ENCODE data around the gene NTRK2. TPM values are rescaled to one million over a fixed set of nuclear protein-coding genes. Genes with fewer than 3 reads are reported as not detected.

NTRK2 gene
- total RNA-seq, 1 donor from 2014 or later: 8.2 TPM

- intact Hi-C loops (cut with DNase I): no loop called here
- no peak for DNase-seq (ENCODE audit: missing footprints)
- no peak for ATAC-seq
These were observed 159.9 kb downstream of the NTRK2 start for GRCh38 chr9:84829471-84829870.

DNA sequence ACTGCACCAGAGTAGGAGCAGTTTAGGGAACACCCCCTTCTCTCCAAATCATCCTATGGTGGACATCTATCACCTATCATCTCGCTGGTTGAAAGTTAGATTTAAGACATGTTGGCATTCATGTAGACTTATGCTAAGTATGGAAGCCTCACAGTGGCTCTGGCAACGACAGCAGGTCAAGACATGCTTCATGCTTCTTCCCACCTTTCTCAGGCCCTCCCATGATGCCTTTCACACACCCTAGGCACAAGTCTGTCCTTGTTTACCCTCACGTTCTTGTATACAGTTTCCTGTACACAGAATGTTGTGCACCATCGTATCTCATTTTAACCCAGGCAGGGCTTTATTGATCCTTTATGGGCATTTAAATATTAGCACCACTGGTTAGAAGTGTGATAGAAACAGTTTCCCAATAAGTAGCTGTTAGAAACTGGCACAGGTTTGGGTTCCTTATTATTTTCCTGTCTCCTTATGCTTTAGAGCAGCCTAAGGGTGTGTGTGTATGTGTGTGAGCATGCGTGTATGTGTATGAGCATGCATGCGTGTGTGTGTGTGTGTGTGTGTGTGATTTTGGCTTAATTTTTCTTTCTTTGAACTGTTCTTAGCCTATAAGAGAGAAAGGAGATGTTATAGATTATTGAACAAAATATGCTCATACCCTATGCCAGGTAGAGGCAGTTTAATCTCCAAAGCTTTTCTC, 160.6 kb downstream of the NTRK2 start:
- intact Hi-C loops (cut with DNase I): no loop called here
- no peak for DNase-seq (ENCODE audit: missing footprints)
- ATAC-seq: no peak

DNA sequence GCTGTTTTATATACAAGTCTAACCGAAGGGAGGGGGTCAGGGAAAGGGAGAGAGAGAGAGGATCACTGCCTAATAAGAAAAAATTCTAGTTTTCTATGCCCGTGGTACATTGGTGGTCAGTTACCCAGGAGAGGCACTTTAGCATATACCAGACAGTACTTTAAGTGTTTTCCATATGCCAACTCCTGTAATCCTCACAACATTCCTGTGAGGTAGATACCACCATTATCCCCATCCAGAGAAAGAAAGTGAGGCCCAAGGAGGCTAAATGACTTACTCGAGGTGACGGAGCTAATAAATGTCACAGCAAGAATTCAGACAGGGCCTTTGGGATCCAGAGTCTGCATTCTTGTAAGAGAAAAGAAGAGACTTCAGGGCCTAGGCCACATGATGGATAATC, 161.8 kb downstream of the NTRK2 start:
- ATAC-seq (no peak), DNase-seq (ENCODE audit: missing footprints) (no peak)
- intact Hi-C loops (cut with DNase I): no loop called here

DNA sequence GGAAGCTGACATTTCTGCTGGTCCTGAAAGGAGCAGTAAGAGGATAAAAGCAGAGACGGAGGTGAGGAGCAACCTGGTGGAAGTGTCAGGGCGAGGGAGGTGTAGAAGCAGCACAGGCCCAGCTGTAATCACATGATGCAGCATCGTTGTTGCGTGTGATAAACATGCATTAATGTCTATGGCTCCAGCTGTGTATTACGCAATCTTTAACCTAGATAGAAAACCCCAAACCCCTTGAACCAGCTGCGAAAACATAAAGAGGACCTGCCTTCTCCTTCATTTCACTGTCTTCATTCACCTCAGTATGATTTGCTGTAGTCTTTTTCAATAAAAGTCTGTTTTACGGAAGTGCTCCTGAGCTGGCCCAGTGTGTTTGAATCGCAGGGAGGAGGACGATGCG, 162.9 kb downstream of the NTRK2 start:
- ATAC-seq: no peak
- no peak for DNase-seq (ENCODE audit: missing footprints)
- intact Hi-C loops (cut with DNase I): no loop called here

GRCh38 chr9:84834426-84834825, 164.9 kb downstream of the NTRK2 start:
- ATAC-seq (no peak), DNase-seq (ENCODE audit: missing footprints) (no peak)
- intact Hi-C loops (cut with DNase I): no loop called here

DNA sequence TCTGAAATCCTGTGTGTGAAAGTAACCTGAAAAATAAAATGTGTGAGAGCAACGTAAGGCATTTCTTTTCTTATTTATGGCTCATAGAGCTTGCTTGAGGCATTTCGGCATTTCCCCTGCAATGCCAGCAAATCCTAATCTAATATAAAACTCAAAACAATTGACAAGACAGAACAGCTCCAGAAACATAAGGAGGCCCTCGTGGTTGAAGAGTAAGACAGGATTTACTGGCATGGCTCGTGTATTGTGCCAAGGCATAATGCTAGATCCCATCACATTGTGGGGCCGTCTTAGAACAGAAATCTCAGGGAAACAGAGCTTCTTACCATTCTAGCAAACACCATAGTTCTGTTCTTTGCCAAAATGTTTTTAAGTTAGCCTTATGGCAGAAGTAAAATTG, 166.2 kb downstream of the NTRK2 start:
- ATAC-seq: no peak
- DNase-seq (ENCODE audit: missing footprints): no peak
- intact Hi-C loops (cut with DNase I): no loop called here

DNA sequence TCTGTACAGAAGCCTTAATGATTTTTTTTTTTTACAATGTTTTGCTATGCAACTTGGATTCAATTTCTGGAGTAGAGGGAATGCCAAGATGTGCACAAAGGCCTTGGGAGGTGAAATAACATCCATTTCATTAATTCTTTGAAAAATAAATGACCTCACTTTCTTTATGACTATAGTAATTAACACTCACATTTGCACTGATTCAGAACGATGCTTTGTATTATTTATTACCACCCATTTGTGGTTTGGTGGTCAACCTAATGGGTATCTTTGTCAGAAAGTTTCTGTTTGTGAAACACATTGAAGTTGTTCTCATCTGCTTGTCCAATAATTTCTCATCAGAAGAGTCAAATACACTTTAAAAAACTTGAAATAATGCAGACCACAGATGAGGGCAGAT, 169.3 kb downstream of the NTRK2 start:
- DNase-seq (ENCODE audit: missing footprints): no peak
- ATAC-seq: no peak
- intact Hi-C loops (cut with DNase I): no loop called here

- ATAC-seq: no peak
- DNase-seq (ENCODE audit: missing footprints): no peak
- intact Hi-C loops (cut with DNase I): no loop called here
These were observed 170.0 kb downstream of the NTRK2 start for GRCh38 chr9:84839541-84839940.

- no peak for ATAC-seq
- DNase-seq (ENCODE audit: missing footprints): no peak
- intact Hi-C loops (cut with DNase I): no loop called here
These were observed 172.4 kb downstream of the NTRK2 start for GRCh38 chr9:84841931-84842330.

DNA sequence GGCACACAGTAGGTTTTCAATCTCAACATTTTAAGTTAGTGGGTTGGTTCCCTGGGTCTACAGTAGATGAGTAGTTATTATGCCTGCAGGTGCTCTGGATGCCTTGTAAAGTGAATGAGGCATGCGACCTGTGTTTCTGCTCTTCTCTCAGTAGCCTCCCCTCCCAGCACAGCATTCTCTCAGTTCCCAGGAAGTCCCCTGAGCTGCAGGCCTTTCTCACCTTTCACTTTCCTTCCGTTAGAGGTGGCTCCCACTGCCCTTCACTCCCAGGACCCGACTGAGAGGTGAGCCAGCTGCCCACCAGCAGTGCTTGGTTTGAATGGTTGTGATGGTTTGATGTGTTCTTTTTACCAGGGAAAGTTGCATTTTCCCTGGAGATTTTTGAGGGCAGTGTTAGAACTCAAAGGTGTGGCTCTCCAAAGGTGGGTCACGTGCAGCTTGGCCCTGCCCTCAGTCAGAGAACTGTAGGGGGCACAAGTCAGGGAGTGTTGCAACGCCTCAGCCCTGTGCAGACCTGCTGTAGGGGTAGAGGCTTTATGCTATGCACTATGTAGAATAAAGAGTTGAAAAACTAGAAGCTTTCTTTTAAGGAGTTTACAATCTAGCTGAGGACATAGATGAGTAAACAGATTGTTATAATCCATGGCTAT, 173.8 kb downstream of the NTRK2 start:
- no peak for ATAC-seq
- intact Hi-C loops (cut with DNase I): no loop called here

DNA sequence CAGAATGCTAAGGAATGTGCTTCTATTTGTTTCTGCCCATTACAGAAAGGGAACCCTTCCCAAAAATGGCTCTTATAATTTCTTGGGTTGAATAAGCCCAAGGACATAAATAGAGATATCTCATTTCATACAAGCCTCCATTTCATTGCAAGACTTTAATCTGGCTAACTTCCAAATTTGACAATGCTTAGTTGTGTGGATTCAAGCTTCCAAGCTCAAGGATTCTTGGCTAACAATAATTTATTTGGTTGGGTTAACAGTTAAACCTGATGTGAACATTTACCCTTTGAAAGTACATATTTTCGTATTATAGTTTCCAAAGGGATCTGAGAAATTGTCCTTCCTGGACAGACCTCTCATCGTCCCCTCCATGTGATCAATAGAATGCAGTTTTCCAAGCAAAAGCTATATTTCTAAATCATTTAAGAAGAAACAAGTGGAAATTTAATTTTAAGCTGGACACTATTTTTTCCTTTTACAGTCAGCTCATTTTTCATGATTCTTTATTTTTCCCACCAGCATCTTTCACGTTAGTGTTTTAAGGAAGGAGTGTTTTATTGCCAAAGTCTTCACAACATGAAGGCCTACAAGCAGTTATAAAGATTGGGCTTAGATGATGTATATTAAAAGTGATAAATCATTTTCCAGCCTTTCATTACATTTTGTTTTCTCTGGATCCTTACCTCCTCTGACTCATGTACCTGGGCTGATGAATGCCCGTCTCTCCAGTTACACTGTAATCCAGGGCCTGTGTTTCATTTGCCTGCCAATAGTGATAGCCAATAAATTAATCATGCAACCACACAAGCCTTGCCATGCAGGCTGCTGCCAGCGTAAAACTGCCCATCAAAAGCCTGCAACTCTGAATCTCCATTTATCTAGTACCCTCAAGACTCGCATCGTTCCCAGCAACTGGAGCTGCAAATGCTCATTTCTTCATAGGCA, 176.7 kb downstream of the NTRK2 start:
- ATAC-seq: no peak
- DNase-seq (ENCODE audit: missing footprints): no peak
- intact Hi-C loops (cut with DNase I): no loop called here

More for the DNA sequence above, 173.8 kb downstream of the NTRK2 start:
- no peak for DNase-seq (ENCODE audit: missing footprints)

- ATAC-seq (no peak), DNase-seq (ENCODE audit: missing footprints) (no peak)
- intact Hi-C loops (cut with DNase I): no loop called here
These were observed 177.4 kb downstream of the NTRK2 start for GRCh38 chr9:84846906-84847305.

GRCh38 chr9:84849049-84849448, 179.5 kb downstream of the NTRK2 start:
- ATAC-seq: no peak
- DNase-seq (ENCODE audit: missing footprints): no peak
- intact Hi-C loops (cut with DNase I): no loop called here

DNA sequence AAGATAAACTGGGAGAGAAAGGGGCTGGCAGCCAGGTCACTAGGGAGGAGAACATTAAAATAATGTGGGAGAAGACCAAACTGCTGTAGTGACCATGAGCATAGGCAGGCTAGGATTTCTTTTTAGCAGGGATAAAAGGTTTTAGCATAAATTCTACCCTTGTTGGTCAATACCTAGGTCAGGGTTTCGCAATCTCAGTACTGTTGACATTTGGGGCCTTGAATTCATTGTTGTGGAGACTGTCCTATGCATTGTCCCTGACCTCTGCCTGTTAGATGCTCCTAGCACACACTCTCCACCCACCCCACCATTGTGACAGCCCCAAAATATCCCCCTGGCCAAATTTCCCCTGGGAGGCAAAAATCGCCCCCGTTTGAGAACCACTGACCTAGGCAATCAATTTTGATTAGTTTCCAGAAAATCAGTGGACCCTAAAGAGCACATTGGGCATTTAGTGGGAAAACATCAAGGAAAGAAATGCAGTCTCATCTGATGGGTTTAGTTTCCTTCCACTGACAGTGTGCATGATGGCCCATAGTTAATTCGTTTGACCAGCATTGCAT, 181.4 kb downstream of the NTRK2 start:
- intact Hi-C loops (cut with DNase I): loop anchor here (10.0 kb wide), 1 partner anchor 146 kb away; no protein-coding TSS in a partner anchor
- ATAC-seq (no peak), DNase-seq (ENCODE audit: missing footprints) (no peak)

GRCh38 chr9:84851935-84852585, 182.5 kb downstream of the NTRK2 start:
- ATAC-seq (peak; percentile 44), DNase-seq (ENCODE audit: missing footprints) (no peak)
- intact Hi-C loops (cut with DNase I): loop anchor here (10.0 kb wide), 1 partner anchor 147 kb away; no protein-coding TSS in a partner anchor

- intact Hi-C loops (cut with DNase I): loop anchor here (10.0 kb wide), 1 partner anchor 148 kb away; no protein-coding TSS in a partner anchor
- DNase-seq (ENCODE audit: missing footprints): no peak
- no peak for ATAC-seq
These were observed 183.2 kb downstream of the NTRK2 start for GRCh38 chr9:84852617-84853301.

GRCh38 chr9:84856181-84856632, 186.7 kb downstream of the NTRK2 start:
- intact Hi-C loops (cut with DNase I): loop anchor here (10.0 kb wide), 1 partner anchor 151 kb away; no protein-coding TSS in a partner anchor
- ATAC-seq (peak; percentile 79), DNase-seq (ENCODE audit: missing footprints) (no peak)

- no peak for DNase-seq (ENCODE audit: missing footprints)
- intact Hi-C loops (cut with DNase I): loop anchor here (10.0 kb wide), 1 partner anchor 152 kb away; no protein-coding TSS in a partner anchor
- ATAC-seq: peak; percentile 48
These were observed 187.7 kb downstream of the NTRK2 start for GRCh38 chr9:84857211-84857610.
